BJ (cell line): ENCODE measurements around the gene SPOPL. TPM values are rescaled to one million over a fixed set of nuclear protein-coding genes. Genes with fewer than 3 reads are reported as not detected.

Experiments used
- CTCF ChIA-PET: fragments of 350-600 bp; formaldehyde crosslinking; extraction: SDS; loops from one replicate; lab custom pipeline; 2021; ENCODE audit warnings: antibody characterized with exemption, inconsistent platforms; lab: Yijun Ruan, JAX
- POLR2A ChIA-PET: fragments of 300-600 bp; sonication (Branson Sonifier 250); formaldehyde crosslinking; extraction: SDS; loops from one replicate; lab custom pipeline; 2021; ENCODE audit warnings: antibody characterized with exemption; lab: Charles Lee
- DNase-seq: peaks from one replicate; pipeline ENCODE4 v3.0.0-alpha.2; 2011; ENCODE audit warnings: low read depth
- H3K27me3 ChIP-seq: 2 replicates; pipeline ENCODE4 v1.6.0; 2011; ENCODE audit warnings: low read length; ENCODE audit not compliant: control insufficient read depth, insufficient read depth
- H3K36me3 ChIP-seq: 2 replicates; pipeline ENCODE4 v1.5.1; 2011; ENCODE audit warnings: low read length; ENCODE audit not compliant: control insufficient read depth, insufficient read depth
- H3K4me3 ChIP-seq: 2 replicates; pipeline ENCODE4 v1.5.1; 2011; ENCODE audit warnings: low read depth, mild to moderate bottlenecking, control low read depth, low read length
- polyA plus RNA-seq: library from polyadenylated mRNA; depleted of rRNA; stranded (reverse); fragments of >200 nt; gene quantifications from 2 replicates; pipeline ENCODE4 v1.2.3, GENCODE V29; 2011
- TF ChIP-seq, protein P1 (sequence below): IDR thresholded peaks from 2 replicates; pipeline ENCODE4 v1.5.1; 2011; ENCODE audit warnings: low read depth, mild to moderate bottlenecking, control low read depth, inconsistent platforms, low read length, moderate library complexity; ENCODE audit not compliant: insufficient read depth

The SPOPL gene
- polyA plus RNA-seq, 1 experiment: 5.8 TPM

DNA sequence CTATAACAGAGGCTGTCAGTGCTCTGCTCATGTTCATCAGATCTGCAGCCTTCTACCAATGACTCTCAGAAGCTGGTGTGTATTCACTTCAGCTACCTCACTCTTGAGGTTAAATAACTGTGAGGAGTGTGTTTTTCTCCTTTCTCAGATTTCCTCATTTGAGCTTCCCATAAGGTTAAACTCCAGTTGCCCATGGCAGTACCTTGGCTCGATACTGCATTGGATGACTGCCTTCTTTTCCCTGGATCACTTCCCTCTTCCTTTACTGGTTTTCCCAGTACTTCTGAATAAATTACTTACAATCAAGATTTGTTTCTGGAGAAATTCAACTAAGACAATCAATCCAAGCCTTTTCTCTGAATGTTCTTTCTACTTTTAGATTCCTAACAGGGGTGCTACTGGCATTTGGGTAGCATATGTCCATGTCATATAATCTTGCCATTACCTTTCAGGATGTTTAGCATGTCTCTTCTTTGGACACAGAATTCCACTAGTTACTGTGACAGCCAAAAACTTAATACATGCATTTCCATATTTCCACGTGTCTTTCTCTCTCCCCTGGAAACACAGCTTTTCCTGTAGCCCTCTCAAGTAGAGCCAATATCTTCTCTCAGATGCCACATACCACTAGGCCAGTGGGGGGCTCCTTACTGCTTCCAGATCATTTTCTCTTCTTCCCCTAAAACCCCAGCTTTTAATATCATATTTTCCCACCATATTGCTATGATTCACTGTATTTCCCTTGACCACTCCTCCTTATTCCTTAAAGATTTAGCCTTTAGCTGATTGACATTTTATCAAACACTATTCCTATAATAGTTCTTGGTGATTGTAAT lies 15.0 kb upstream of the SPOPL start:
- ChIA-PET CTCF (interaction anchor here (1.2 to 1.3 kb wide), 2 partner anchors 13 to 14 kb away, joined by 3 to 4 read pairs; no protein-coding TSS in a partner anchor), POLR2A (no interaction called here)
- no peak overlapping the region for H3K4me3 ChIP-seq
- TF ChIP-seq, protein P1, sequence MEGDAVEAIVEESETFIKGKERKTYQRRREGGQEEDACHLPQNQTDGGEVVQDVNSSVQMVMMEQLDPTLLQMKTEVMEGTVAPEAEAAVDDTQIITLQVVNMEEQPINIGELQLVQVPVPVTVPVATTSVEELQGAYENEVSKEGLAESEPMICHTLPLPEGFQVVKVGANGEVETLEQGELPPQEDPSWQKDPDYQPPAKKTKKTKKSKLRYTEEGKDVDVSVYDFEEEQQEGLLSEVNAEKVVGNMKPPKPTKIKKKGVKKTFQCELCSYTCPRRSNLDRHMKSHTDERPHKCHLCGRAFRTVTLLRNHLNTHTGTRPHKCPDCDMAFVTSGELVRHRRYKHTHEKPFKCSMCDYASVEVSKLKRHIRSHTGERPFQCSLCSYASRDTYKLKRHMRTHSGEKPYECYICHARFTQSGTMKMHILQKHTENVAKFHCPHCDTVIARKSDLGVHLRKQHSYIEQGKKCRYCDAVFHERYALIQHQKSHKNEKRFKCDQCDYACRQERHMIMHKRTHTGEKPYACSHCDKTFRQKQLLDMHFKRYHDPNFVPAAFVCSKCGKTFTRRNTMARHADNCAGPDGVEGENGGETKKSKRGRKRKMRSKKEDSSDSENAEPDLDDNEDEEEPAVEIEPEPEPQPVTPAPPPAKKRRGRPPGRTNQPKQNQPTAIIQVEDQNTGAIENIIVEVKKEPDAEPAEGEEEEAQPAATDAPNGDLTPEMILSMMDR: no peak
- H3K27me3 ChIP-seq: no peaks in the 10 kb centered on the region
- no peaks in the 10 kb centered on the region for H3K36me3 ChIP-seq
- DNase-seq: no peak

DNA sequence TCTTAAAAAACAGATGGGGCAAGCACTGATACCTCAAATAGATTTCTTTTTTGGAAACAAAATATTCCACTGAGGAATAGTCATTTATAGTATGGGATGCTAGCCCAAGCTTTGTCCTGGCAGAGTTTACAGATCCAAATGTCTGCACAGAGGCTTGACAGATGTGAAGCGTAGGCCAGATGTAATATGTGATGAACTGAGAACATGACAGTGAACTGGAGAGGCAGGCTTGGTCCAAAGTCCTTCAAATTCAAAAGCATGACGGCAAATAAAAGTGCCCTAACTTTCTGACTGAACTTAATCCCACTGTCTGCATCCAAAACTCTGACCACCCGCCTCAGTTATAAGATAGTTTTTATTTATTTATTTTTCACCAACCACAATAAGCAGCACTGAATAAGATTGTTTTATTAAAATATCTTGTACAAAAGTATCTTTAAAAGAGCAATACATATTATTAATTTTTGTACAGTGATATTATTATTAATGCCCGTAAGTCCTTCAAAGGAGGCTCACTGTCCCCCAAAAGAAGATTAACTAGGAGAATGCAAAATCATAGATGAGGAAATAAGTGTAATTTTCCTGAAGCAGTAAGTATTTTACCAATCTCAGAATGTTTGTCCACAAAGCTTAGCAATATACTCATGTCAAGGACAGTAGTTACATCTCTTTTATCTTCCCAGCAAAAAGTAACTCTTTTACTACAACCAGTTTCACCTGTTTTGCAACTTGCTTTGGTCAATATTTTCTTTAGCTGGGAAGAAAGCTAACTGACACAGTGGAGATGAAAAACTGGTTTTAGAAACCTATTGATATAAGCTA lies 10.7 kb upstream of the SPOPL start:
- Histone ChIP-seq H3K4me3 (no peak overlapping the region), H3K36me3 (no peaks in the 10 kb centered on the region), H3K27me3 (no peaks in the 10 kb centered on the region)
- TF ChIP-seq, protein P1: no peak
- no peak for DNase-seq
- ChIA-PET POLR2A (no interaction called here), CTCF (interaction anchor here (1.1 kb wide), 1 partner anchor 12 kb away, joined by 3 read pairs; no protein-coding TSS in a partner anchor)

GRCh38 chr2:138491495-138491862 lies 10.1 kb upstream of the SPOPL start:
- ChIA-PET CTCF (interaction anchor here (1.1 kb wide), 1 partner anchor 11 kb away, joined by 3 read pairs; no protein-coding TSS in a partner anchor), POLR2A (no interaction called here)
- Histone ChIP-seq H3K4me3 (no peak overlapping the region), H3K27me3 (no peaks in the 10 kb centered on the region), H3K36me3 (no peaks in the 10 kb centered on the region)
- no peak for DNase-seq
- TF ChIP-seq, protein P1: no peak

GRCh38 chr2:138492160-138492559 lies 9.4 kb upstream of the SPOPL start:
- Histone ChIP-seq H3K4me3 (no peak overlapping the region), H3K27me3 (no peaks in the 10 kb centered on the region), H3K36me3 (no peaks in the 10 kb centered on the region)
- TF ChIP-seq, protein P1: no peak
- ChIA-PET POLR2A (no interaction called here), CTCF (no interaction called here)
- DNase-seq: no peak

GRCh38 chr2:138493334-138493733 lies 8.2 kb upstream of the SPOPL start:
- no peak overlapping the region for H3K4me3 ChIP-seq
- CTCF ChIA-PET: no interaction called here
- POLR2A ChIA-PET: no interaction called here
- TF ChIP-seq, protein P1: no peak
- no peaks in the 10 kb centered on the region for H3K27me3 ChIP-seq
- no peaks in the 10 kb centered on the region for H3K36me3 ChIP-seq
- no peak for DNase-seq
